HG03196 (cell line): ENCODE measurements around the gene ARHGAP12.
"Not testable (repeated sequence)": the region's sequence is repeated elsewhere in the genome, so short reads cannot be mapped to it uniquely, and the experiment has no call there.

Experiments used
- ATAC-seq: cut with Tn5 transposase; IDR thresholded peaks from one replicate; pipeline ENCODE4 v1.9.1; 2021; ENCODE audit not compliant: unreplicated experiment

Gene ARHGAP12, protein sequence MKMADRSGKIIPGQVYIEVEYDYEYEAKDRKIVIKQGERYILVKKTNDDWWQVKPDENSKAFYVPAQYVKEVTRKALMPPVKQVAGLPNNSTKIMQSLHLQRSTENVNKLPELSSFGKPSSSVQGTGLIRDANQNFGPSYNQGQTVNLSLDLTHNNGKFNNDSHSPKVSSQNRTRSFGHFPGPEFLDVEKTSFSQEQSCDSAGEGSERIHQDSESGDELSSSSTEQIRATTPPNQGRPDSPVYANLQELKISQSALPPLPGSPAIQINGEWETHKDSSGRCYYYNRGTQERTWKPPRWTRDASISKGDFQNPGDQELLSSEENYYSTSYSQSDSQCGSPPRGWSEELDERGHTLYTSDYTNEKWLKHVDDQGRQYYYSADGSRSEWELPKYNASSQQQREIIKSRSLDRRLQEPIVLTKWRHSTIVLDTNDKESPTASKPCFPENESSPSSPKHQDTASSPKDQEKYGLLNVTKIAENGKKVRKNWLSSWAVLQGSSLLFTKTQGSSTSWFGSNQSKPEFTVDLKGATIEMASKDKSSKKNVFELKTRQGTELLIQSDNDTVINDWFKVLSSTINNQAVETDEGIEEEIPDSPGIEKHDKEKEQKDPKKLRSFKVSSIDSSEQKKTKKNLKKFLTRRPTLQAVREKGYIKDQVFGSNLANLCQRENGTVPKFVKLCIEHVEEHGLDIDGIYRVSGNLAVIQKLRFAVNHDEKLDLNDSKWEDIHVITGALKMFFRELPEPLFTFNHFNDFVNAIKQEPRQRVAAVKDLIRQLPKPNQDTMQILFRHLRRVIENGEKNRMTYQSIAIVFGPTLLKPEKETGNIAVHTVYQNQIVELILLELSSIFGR

DNA sequence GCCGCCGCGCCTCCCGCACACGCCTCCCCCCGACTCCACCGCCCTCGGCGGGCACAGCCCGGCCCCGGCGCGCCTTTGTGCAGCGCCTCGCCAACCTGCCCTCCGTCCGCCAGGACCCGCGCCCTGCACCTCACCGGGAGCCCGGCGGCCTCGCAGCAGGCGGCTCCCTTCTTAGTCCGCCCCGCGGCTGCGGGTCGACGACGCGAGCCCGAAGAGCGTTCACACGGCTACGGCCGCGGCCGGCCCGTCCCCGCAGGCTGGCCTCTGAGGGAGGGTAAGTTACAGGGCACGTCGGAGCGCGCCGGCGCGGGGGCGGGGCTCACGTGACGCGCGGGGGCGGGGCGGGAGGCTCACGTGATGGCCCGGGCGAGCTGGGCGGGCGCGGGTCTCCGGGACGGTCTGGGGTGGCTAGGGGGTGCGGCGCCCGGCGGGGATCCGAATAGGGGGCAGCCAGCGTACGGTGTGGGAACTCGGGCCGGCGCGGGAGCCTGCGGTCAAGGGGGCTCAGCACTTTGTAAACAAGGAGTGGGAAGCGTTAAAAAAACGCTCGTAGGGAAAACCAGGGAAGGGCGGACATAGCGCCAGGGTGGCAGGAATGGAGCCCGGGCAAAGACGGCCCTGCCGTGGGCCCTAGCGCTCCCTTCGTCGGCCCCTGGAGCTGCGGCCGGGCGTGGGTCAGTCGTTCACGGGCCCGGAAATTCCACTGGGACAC, at the start of gene ARHGAP12:
Gene ARHGAP12, minus strand, starts transcription at position 283 of the 712 bp plus-strand sequence. CDS start 19,976 bp downstream, outside the sequence.
- ATAC-seq = peak; percentile 63

GRCh38 chr10:31978156-31978483, 49.5 kb upstream of the ARHGAP12 start:
- no peak for ATAC-seq

DNA sequence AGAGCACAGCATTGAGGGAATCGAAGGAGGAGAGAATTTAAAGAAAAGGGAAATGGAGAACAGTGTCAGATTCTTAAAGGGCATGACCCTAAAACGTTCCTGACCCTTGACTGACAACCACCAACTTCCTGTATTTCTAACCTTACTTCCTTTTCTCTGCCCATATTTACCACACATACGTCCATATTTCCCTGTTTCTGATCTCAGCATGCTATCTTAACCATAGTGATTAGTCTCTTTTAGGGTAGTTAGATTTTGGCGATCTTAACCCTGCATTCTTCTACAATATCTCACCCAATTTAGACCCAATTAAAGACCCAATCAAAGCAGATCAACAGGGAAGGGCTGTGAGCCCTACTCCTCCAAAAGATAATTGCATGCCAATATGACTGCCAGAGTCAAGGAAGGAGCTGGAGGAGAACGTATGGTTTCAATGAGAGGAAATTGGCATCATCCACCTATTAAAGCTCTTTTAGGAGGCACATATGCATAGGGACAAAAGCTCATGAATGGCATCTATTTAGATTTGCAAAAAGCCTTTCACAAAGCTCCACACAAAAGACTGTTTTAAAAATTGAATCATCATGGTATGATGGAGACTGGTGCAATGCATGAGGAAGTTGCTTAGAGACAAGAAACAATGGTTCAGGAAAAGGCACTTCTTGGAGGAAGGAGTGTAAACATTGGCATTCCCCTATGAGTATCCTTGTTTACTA, 49.0 kb upstream of the ARHGAP12 start:
- ATAC-seq = no peak

GRCh38 chr10:31975157-31975765, 46.6 kb upstream of the ARHGAP12 start:
- ATAC-seq = no peak

DNA sequence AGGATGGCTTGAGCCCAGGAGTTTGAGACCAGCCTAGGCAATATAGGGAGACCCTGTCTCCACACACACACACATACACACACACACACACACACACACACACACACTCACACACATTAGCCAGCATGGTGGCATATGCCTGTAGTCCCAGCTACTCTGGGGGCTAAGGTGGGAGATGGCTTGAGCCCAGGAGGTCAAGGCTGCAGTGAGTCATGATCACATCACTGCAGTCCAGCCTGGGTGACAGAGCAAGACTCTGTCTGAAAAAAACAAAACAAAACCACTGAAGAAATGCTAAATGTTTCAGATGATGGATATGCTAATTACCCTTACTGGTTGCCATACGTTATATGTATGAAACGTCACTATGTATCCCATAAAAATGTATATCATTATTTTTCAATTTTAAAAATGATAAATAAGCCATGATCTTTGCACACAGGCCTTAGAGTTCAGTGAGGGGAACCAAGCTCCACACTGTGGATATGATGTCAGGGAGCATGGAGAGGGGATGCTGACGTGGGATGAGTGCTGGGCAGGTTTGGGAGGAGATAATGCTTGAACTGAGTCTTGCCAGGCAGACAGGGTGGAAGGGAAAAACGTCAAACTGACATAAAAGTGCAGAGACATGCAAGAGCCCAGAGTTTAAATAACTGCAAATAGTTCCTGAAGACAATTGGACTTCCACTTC, 45.9 kb upstream of the ARHGAP12 start:
- ATAC-seq = no peak

- ATAC-seq = no peak
Measured at GRCh38 chr10:31972519-31973041, 43.9 kb upstream of the ARHGAP12 start.

- ATAC-seq = not testable (repeated sequence)
Measured at GRCh38 chr10:31969847-31970246, 41.2 kb upstream of the ARHGAP12 start.

- no peak for ATAC-seq
Measured at GRCh38 chr10:31963589-31963980, 35.0 kb upstream of the ARHGAP12 start.

GRCh38 chr10:31962826-31963588, 34.4 kb upstream of the ARHGAP12 start:
- ATAC-seq = no peak

GRCh38 chr10:31961277-31962074, 32.8 kb upstream of the ARHGAP12 start:
- no peak for ATAC-seq

DNA sequence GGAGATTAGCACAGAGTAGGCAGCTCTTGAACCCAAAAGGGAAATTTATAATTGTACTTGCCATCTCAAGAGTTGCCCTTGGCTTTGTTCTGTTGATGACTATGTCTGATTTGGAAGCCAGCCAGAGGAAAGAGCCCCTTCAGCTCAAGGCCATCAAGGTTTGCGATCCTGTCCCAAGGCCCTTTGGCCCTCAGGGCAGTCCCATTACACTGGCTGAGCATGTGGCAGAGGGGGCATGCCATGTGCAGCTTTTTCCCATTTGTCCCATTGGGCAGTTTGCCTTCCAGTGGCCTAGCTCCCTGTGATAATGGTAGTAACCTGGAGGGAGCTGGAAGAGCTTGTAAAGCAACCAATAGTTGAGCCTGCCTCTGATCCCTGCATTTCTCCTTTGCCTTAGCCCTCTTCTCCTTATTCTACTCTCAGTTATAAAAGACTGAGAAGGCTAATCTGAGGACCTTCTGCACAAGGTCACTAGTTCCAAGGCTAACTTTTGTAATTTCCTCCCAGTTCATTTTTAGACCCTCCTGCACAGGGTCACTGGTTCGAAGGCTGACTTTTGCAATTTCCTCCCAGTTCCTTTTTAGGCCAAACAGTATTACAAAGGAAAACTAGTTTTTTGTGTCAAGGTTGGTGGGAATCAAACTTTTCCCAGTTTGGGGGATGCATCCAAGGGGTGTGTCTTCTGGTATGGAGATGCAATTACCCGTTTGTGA, 31.0 kb upstream of the ARHGAP12 start:
- no peak for ATAC-seq

DNA sequence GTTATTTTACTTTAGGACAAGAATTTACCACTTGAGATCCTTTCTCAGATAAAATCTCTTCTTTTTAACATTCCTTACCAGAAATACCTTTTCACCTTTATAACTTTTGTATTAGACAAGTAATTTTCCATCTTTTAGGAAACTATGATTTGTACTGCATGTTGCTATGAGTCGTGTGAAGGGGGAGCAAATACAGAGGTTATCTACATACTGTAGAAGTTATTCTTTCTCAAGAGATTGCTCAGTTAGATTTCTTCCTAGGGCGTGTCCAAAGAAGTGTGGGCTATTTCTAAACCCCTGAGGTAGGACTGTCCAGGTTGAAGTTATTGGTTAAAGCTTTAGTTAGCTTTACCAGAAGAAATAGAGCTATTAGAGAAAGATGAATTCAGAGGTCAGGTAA, 30.2 kb upstream of the ARHGAP12 start:
- no peak for ATAC-seq

DNA sequence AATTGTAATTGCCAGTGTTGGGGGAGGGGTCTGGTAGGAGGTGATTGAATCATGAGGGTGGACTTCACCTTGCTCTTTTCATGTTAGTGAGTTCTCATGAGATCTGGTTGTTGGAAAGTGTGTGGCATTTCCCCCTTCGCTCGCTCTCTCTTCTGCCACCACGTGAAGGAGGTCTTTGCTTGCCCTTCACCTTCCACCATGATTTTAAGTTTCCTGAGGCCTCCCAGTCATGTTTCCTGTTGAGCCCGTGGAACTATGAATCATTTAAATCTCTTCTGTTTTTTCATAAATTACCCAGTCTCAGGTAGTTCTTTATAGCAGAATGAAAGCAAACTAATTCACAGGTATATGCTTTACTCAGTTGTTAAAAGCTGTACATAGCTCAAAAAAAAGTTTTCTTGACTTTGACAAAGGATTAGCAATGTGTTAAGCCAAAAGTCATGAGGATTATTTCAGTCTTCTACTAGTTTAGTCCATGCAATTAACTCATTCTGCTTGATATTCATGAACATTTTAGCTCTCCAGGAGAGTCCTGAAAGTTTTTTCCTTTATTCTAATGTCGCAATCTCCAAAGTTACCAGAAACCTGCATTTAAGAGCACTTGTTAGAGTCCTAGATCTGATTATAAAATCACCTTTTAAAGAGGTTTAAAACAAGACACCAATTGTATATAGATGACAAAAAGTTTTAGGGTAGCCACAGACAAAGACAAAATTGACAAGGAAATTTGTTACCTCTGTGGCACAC, 27.7 kb upstream of the ARHGAP12 start:
- ATAC-seq = no peak

GRCh38 chr10:31954410-31955191, 26.0 kb upstream of the ARHGAP12 start:
- no peak for ATAC-seq

GRCh38 chr10:31953480-31953879, 24.8 kb upstream of the ARHGAP12 start:
- ATAC-seq = no peak

DNA sequence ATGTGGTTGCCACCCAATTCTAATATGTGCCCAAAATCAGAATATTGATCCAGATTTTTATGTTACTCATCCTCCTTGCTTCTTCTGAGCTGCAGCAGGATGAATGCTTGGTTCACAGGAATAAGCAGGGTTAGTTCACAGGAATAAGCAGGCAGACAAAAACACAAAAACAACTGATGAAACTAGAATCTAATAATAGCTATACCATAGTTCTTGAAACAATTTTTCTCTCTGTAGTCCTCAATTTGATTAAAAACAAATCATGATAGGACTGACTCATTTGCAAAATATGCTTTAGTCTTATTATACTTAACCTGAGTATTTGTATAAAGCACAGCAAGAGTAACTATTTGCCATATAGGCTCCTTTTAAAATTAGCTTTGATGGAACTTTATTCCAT, 24.4 kb upstream of the ARHGAP12 start:
- ATAC-seq = no peak
